Cardiac muscle cell (in vitro differentiated cells and primary cell): Measurements from ENCODE around the gene MIOX. TPM values are rescaled to one million over a fixed set of nuclear protein-coding genes. Genes with fewer than 3 reads are reported as not detected.

Source experiments
- DNase-seq, 2 donors: peaks; one replicate each; pipeline versions ENCODE4 v3.0.0 to v3.0.0-alpha.2; 2010 to 2017; ENCODE audit warnings: low read depth in 1 of 2, low spot score in 1 of 2
- H3K27ac ChIP-seq: fragments of 200-600 bp; sonication (generic); 2 replicates; pipeline ENCODE4 v1.5.1; 2016
- H3K27me3 ChIP-seq: fragments of 200-600 bp; sonication (generic); 2 replicates; pipeline ENCODE4 v1.6.0; 2016; ENCODE audit warnings: control low read depth
- H3K36me3 ChIP-seq: fragments of 200-600 bp; sonication (generic); 2 replicates; pipeline ENCODE4 v1.5.1; 2016; ENCODE audit warnings: control low read depth
- H3K4me1 ChIP-seq: fragments of 200-600 bp; sonication (generic); 2 replicates; pipeline ENCODE4 v1.8.1; 2017; ENCODE audit warnings: low read depth, mild to moderate bottlenecking, mixed run types
- H3K4me3 ChIP-seq: fragments of 200-600 bp; sonication (generic); 2 replicates; pipeline ENCODE4 v1.5.1; 2016; ENCODE audit warnings: mild to moderate bottlenecking
- H3K9me3 ChIP-seq: fragments of 200-600 bp; sonication (generic); 2 replicates; pipeline ENCODE4 v1.5.1; 2017; ENCODE audit warnings: low read depth, mild to moderate bottlenecking, control low read depth
- CTCF ChIP-seq: IDR thresholded peaks from 2 replicates; pipeline ENCODE4 v1.5.1; 2012; ENCODE audit warnings: low read depth, mild to moderate bottlenecking, low read length
- polyA plus RNA-seq: library from polyadenylated mRNA; unstranded; fragments of >200 nt; fragmentation: Nextera tagmentation; extraction: Ambion mirVana; gene quantifications from 2 replicates; pipeline ENCODE4 v1.2.1, GENCODE V29; 2016
- total RNA-seq: library from RNA; depleted of rRNA; stranded (reverse); fragments of >200 nt; gene quantifications from 2 replicates; pipeline ENCODE4 v1.2.3, GENCODE V29; 2016

MIOX gene
- total and polyA plus RNA-seq, 2 experiments from 2014 or later: not detected

GRCh38 chr22:50483106-50483505 lies 3.6 kb upstream of the MIOX start:
- DNase-seq: no peak
- no peak for TF ChIP-seq CTCF
- H3K36me3 ChIP-seq: no peaks in the 10 kb centered on the region
- H3K9me3 ChIP-seq: no peaks in the 10 kb centered on the region
- H3K27me3 ChIP-seq: peaks cover 46% of the 10 kb centered on the region
- no peaks in the 10 kb centered on the region for H3K4me1 ChIP-seq
- H3K27ac ChIP-seq: no peak overlapping the region
- no peak overlapping the region for H3K4me3 ChIP-seq

- H3K27me3 ChIP-seq: peaks cover 46% of the 10 kb centered on the region
- H3K4me3 ChIP-seq: no peak overlapping the region
- DNase-seq: no peak
- TF ChIP-seq CTCF: no peak
- no peaks in the 10 kb centered on the region for H3K9me3 ChIP-seq
- no peaks in the 10 kb centered on the region for H3K36me3 ChIP-seq
- no peaks in the 10 kb centered on the region for H3K4me1 ChIP-seq
- no peak overlapping the region for H3K27ac ChIP-seq
These were observed 3.1 kb upstream of the MIOX start for GRCh38 chr22:50483556-50483955.

GRCh38 chr22:50483977-50484853 lies 2.4 kb upstream of the MIOX start:
- Histone ChIP-seq H3K36me3 (no peaks in the 10 kb centered on the region), H3K4me1 (no peaks in the 10 kb centered on the region), H3K27ac (no peak overlapping the region), H3K4me3 (no peak overlapping the region), H3K27me3 (peaks cover 41% of the 10 kb centered on the region), H3K9me3 (no peaks in the 10 kb centered on the region)
- DNase-seq: no peak
- TF ChIP-seq CTCF: no peak

GRCh38 chr22:50485221-50486131 lies 1.2 kb upstream of the MIOX start:
- Histone ChIP-seq H3K4me3 (no peak overlapping the region), H3K4me1 (no peaks in the 10 kb centered on the region), H3K9me3 (no peaks in the 10 kb centered on the region), H3K27me3 (peaks cover 28% of the 10 kb centered on the region), H3K27ac (no peak overlapping the region), H3K36me3 (no peaks in the 10 kb centered on the region)
- no peak for DNase-seq
- no peak for TF ChIP-seq CTCF

- Histone ChIP-seq H3K27ac (no peak overlapping the region), H3K27me3 (peaks cover 8% of the 10 kb centered on the region), H3K4me3 (no peak overlapping the region), H3K36me3 (no peaks in the 10 kb centered on the region), H3K4me1 (no peaks in the 10 kb centered on the region), H3K9me3 (no peaks in the 10 kb centered on the region)
- DNase-seq: no peak
- no peak for TF ChIP-seq CTCF
These were observed 789 bp downstream of the MIOX start for GRCh38 chr22:50487290-50488005.
